ENCODE data around the gene BMPR1A. TPM values are rescaled to one million over a fixed set of nuclear protein-coding genes. Genes with fewer than 3 reads are reported as not detected.

Gene BMPR1A
- total and polyA plus RNA-seq, 10 of the 15 experiments (the other 5 are each of a cell fraction or from before 2014, with no cell fraction given): 2.3 to 22.7 (median 13.1) TPM

GRCh38 chr10:86821388-86821999 is 65.1 kb downstream of the BMPR1A start:
- WGBS (ENCODE audit: insufficient coverage, insufficient replicate concordance, low lambda C conversion rate, missing lambda C conversion rate): 80% methylated on average over 6 of the region's 6 CpGs
- no peak for ATAC-seq
- no TSS peak for BruUV-seq (replicated peaks)
- Histone ChIP-seq H3K4me2 (ENCODE audit: control insufficient read depth, insufficient read depth) (no peak overlapping the region), H3K27ac (ENCODE audit: control insufficient read depth, insufficient read depth) (no peak overlapping the region), H2AFZ (ENCODE audit: control insufficient read depth, low read depth, low read length) (no peak overlapping the region), H3K27me3 (replicated peaks in 1 of 2; ENCODE audit: control insufficient read depth in 2 of 2, insufficient read depth in 2 of 2, low read length in 1 of 2) (no peaks in the 10 kb centered on the region), H3K4me1 (ENCODE audit: control insufficient read depth, insufficient read depth, low read length) (no peaks in the 10 kb centered on the region), H3K4me3 (no peak overlapping the region), H4K20me1 (ENCODE audit: control insufficient read depth, insufficient read depth) (no peaks in the 10 kb centered on the region), H3K9me3 (replicated peaks; ENCODE audit: control insufficient read depth, insufficient read depth, low read length) (no peaks in the 10 kb centered on the region), H3K9ac (ENCODE audit: control insufficient read depth, insufficient read depth, low read length) (no peak overlapping the region), H3K79me2 (ENCODE audit: control insufficient read depth, insufficient read depth, low read length) (peaks cover 6% of the 10 kb centered on the region), H3K36me3 (ENCODE audit: control insufficient read depth in 2 of 2, insufficient read depth in 2 of 2, low read length in 1 of 2) (no peaks in the 10 kb centered on the region; a peak in 1 of 4 replicates)
- intact Hi-C loops (cut with micrococcal nuclease; ENCODE audit: unreplicated experiment) (no loop called here), in situ Hi-C loops (cut with MboI) (no loop called here)
- ChIA-PET CTCF (interaction anchor here (1.5 kb wide), 1 partner anchor 17 kb away, joined by 4 read pairs; no protein-coding TSS in a partner anchor), POLR2A (interaction anchor here (1.1 kb wide), 1 partner anchor 110 kb away, joined by 3 read pairs; no protein-coding TSS in a partner anchor), SMC1A (ENCODE audit: uncharacterized antibody, unreplicated experiment) (interaction anchor here (1.6 kb wide), 2 partner anchors 9 to 14 kb away, joined by 4 to 5 read pairs; no protein-coding TSS in a partner anchor), RAD21 (ENCODE audit: unreplicated experiment) (no interaction called here)
- no peak for FAIRE-seq
- DNase-seq (ENCODE audit: low read depth, low spot score): no peak
- no peak for TF ChIP-seq SMAD5 (IDR thresholded peaks at IDR 0.05; ENCODE audit: low read depth)
- no peak for TF ChIP-seq NFXL1 (IDR thresholded peaks at IDR 0.05; ENCODE audit: borderline replicate concordance)
- TF ChIP-seq ASH2L (IDR thresholded peaks at IDR 0.05; ENCODE audit: borderline replicate concordance, low read depth): no peak
- no peak for TF ChIP-seq ZNF274 (IDR thresholded peaks at IDR 0.05; ENCODE audit: insufficient read depth, insufficient read length)
- no peak for TF ChIP-seq ETV6 (conservative IDR thresholded peaks at IDR 0.05 in 1 of 2, IDR thresholded peaks at IDR 0.05 in 1 of 2; ENCODE audit: borderline replicate concordance in 1 of 2, low read depth in 1 of 2)
- no peak for TF ChIP-seq E2F8 (IDR thresholded peaks at IDR 0.05; ENCODE audit: low read depth, partially characterized antibody)
- TF ChIP-seq JUND (IDR thresholded peaks at IDR 0.05; ENCODE audit: low read depth, low read length): no peak
- TF ChIP-seq, protein P1, sequence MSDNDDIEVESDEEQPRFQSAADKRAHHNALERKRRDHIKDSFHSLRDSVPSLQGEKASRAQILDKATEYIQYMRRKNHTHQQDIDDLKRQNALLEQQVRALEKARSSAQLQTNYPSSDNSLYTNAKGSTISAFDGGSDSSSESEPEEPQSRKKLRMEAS (IDR thresholded peaks at IDR 0.05; ENCODE audit: low read depth, low read length): no peak
- no peak for TF ChIP-seq ZNF207 (IDR thresholded peaks at IDR 0.05; ENCODE audit: borderline replicate concordance)
- TF ChIP-seq ZSCAN29 (IDR thresholded peaks at IDR 0.05): no peak
- no peak for TF ChIP-seq TCF3 (IDR thresholded peaks at IDR 0.05; ENCODE audit: borderline replicate concordance, insufficient read depth, low read depth, low read length)
- no peak for TF ChIP-seq NRF1 (conservative IDR thresholded peaks at IDR 0.05; ENCODE audit: low read depth, low read length)
- TF ChIP-seq MXI1 (IDR thresholded peaks at IDR 0.05; ENCODE audit: low read depth, low read length): no peak
- no peak for TF ChIP-seq JUNB (IDR thresholded peaks at IDR 0.05)
- no peak for TF ChIP-seq ZBTB11 (CRISPR knock-in tag; IDR thresholded peaks at IDR 0.05)
- TF ChIP-seq, protein P2, sequence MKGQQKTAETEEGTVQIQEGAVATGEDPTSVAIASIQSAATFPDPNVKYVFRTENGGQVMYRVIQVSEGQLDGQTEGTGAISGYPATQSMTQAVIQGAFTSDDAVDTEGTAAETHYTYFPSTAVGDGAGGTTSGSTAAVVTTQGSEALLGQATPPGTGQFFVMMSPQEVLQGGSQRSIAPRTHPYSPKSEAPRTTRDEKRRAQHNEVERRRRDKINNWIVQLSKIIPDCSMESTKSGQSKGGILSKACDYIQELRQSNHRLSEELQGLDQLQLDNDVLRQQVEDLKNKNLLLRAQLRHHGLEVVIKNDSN (IDR thresholded peaks at IDR 0.05; ENCODE audit: borderline replicate concordance, extremely low read length, insufficient read depth, low read depth, low read length): no peak
- no peak for TF ChIP-seq DPF2 (IDR thresholded peaks at IDR 0.05)

All from GM12878 (cell line).